SK-N-SH (cell line): Measurements from ENCODE around the gene ENDOV.

Experiments
- CHD2 ChIP-seq: fragments of 150-350 bp; IDR thresholded peaks from 2 replicates; pipeline ENCODE4 v1.6.1; 2018; ENCODE audit warnings: low read length; ENCODE audit not compliant: partially characterized antibody
- MXI1 ChIP-seq: IDR thresholded peaks from 2 replicates; pipeline ENCODE4 v1.6.1; 2012; ENCODE audit warnings: mild to moderate bottlenecking, low read depth, low read length, improper control_type of control experiment
- SIN3A ChIP-seq: IDR thresholded peaks from 2 replicates; pipeline ENCODE4 v1.6.1; 2012; ENCODE audit warnings: low read depth, mild to moderate bottlenecking, low read length, moderate library complexity, borderline replicate concordance
- TAF1 ChIP-seq: IDR thresholded peaks from 2 replicates; pipeline ENCODE4 v1.6.1; 2012; ENCODE audit warnings: low read depth, mild to moderate bottlenecking, low read length, moderate library complexity, borderline replicate concordance
- TEAD4 ChIP-seq: IDR thresholded peaks from 2 replicates; pipeline ENCODE4 v1.4.0; 2012; ENCODE audit warnings: mild to moderate bottlenecking, borderline replicate concordance; ENCODE audit not compliant: insufficient read depth
- TF ChIP-seq, protein P1 (sequence below): fragments of 150-350 bp; IDR thresholded peaks from 2 replicates; pipeline ENCODE4 v1.6.1; 2017; ENCODE audit warnings: antibody characterized with exemption, low read length, low read depth, borderline replicate concordance
- TF ChIP-seq, protein P2 (sequence below): fragments of 200-600 bp; sonication (generic); IDR thresholded peaks from 2 replicates; pipeline ENCODE4 v1.6.1; 2017; ENCODE audit warnings: antibody characterized with exemption, mild to moderate bottlenecking, moderate library complexity
- TF ChIP-seq, protein P3 (sequence below): IDR thresholded peaks from 2 replicates; pipeline ENCODE4 v1.4.0; 2012; ENCODE audit warnings: low read depth

DNA sequence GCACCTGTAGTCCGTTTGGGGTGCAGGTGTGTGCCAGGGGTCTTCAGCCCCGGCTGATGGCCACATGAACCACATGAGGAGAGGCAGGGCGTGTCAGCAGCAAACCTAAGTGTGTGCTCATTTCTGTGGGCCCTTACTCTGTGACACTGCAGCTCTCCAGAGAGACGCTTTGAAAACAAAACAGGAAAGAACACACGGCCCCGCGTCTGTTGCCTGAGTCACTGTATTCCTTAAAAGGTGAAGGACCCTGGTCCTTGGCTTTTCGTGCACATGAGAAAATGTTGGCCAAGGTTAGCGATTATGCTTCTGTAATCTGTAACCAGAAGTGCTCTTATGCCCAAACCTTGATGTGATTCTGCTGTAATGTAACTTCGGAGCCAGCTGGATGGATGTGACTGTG, 22.6 kb downstream of the ENDOV start:
- TF ChIP-seq MXI1 (no peak), SIN3A (no peak), CHD2 (no peak), TAF1 (no peak), TEAD4 (no peak)
- TF ChIP-seq, protein P1, sequence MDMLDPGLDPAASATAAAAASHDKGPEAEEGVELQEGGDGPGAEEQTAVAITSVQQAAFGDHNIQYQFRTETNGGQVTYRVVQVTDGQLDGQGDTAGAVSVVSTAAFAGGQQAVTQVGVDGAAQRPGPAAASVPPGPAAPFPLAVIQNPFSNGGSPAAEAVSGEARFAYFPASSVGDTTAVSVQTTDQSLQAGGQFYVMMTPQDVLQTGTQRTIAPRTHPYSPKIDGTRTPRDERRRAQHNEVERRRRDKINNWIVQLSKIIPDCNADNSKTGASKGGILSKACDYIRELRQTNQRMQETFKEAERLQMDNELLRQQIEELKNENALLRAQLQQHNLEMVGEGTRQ: no peak
- TF ChIP-seq, protein P2, sequence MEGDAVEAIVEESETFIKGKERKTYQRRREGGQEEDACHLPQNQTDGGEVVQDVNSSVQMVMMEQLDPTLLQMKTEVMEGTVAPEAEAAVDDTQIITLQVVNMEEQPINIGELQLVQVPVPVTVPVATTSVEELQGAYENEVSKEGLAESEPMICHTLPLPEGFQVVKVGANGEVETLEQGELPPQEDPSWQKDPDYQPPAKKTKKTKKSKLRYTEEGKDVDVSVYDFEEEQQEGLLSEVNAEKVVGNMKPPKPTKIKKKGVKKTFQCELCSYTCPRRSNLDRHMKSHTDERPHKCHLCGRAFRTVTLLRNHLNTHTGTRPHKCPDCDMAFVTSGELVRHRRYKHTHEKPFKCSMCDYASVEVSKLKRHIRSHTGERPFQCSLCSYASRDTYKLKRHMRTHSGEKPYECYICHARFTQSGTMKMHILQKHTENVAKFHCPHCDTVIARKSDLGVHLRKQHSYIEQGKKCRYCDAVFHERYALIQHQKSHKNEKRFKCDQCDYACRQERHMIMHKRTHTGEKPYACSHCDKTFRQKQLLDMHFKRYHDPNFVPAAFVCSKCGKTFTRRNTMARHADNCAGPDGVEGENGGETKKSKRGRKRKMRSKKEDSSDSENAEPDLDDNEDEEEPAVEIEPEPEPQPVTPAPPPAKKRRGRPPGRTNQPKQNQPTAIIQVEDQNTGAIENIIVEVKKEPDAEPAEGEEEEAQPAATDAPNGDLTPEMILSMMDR: no peak
- TF ChIP-seq, protein P3, sequence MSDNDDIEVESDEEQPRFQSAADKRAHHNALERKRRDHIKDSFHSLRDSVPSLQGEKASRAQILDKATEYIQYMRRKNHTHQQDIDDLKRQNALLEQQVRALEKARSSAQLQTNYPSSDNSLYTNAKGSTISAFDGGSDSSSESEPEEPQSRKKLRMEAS: no peak
